Measurements from ENCODE around the gene SLX4. TPM values are rescaled to one million over a fixed set of nuclear protein-coding genes. Genes with fewer than 3 reads are reported as not detected.
A peak's percentile ranks its signal among the peaks of the same experiment; 100 is the strongest.

SLX4 gene
- total RNA-seq, 1 donor from 2014 or later = 5.1 TPM

DNA sequence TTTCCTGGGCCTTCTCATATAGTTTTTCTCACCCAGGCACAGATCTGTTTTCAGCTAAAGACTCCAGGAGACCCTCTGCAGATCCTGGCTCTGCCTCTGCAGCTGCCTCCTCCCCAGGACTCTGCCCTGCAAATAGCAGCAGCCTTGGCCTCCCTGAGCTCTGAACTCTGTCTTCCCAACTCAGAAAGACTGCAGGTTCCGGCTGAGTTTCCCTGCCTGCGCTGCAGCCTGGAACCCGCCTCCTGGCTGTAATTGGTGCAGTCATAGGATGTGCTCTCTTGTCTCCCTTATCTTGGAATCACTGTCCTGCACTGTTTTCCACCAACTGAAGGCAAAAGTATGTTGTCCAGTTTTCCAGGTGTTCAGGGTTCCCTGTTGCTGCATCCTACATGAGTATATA lies 28.8 kb upstream of the SLX4 start:
- TF ChIP-seq, protein P1, sequence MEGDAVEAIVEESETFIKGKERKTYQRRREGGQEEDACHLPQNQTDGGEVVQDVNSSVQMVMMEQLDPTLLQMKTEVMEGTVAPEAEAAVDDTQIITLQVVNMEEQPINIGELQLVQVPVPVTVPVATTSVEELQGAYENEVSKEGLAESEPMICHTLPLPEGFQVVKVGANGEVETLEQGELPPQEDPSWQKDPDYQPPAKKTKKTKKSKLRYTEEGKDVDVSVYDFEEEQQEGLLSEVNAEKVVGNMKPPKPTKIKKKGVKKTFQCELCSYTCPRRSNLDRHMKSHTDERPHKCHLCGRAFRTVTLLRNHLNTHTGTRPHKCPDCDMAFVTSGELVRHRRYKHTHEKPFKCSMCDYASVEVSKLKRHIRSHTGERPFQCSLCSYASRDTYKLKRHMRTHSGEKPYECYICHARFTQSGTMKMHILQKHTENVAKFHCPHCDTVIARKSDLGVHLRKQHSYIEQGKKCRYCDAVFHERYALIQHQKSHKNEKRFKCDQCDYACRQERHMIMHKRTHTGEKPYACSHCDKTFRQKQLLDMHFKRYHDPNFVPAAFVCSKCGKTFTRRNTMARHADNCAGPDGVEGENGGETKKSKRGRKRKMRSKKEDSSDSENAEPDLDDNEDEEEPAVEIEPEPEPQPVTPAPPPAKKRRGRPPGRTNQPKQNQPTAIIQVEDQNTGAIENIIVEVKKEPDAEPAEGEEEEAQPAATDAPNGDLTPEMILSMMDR (IDR thresholded peaks at IDR 0.05) = no peak
- Histone ChIP-seq H3K27me3 (no peaks in the 10 kb centered on the region), H3K36me3 (peaks cover 7% of the 10 kb centered on the region), H3K4me3 (no peak overlapping the region), H3K4me1 (peaks cover 7% of the 10 kb centered on the region), H3K9me3 (no peaks in the 10 kb centered on the region), H3K27ac (no peak overlapping the region)
- intact Hi-C loops (cut with DNase I) = no loop called here
- ATAC-seq (no peak), DNase-seq (peak; percentile 11)

DNA sequence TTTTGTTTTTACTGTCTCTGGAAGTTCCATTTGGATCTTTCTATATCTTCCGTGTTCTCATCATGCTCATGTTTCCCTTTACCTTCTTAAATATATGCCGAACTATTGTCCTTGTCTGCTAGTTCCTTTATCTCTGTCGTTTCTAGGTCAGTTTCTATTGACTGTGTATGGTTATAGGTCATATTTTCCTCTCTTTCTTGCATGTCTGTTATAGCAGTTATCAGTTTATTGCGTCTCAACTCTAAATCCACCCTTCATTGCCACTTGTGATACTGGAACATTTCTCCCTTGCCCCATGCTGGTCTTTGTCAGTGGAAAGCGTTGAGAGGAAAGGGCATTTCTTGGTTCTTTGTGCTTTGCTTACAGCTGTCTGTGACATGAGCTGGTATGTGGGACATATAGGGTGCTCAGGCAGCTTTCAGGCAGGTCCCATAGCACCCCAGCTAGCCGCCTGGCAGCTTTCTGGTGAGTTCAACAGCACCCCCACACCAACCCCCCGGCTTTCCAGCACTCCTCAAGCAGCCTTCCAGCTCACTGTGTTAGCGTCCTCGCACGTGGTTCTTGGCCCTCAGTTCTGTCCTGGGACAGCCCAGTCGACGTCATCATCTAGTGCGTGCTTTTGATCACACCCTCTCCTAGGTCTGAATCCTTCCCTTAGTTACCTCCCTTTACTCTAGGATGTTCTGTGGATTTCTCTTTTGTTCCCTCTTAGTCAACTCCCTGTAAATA lies 27.7 kb upstream of the SLX4 start:
- DNase-seq (no peak), ATAC-seq (no peak)
- Histone ChIP-seq H3K27ac (no peak overlapping the region), H3K27me3 (no peaks in the 10 kb centered on the region), H3K4me1 (peaks cover 7% of the 10 kb centered on the region), H3K9me3 (no peaks in the 10 kb centered on the region), H3K36me3 (peaks cover 7% of the 10 kb centered on the region), H3K4me3 (no peak overlapping the region)
- TF ChIP-seq, protein P1 (IDR thresholded peaks at IDR 0.05) = no peak
- intact Hi-C loops (cut with DNase I) = no loop called here

DNA sequence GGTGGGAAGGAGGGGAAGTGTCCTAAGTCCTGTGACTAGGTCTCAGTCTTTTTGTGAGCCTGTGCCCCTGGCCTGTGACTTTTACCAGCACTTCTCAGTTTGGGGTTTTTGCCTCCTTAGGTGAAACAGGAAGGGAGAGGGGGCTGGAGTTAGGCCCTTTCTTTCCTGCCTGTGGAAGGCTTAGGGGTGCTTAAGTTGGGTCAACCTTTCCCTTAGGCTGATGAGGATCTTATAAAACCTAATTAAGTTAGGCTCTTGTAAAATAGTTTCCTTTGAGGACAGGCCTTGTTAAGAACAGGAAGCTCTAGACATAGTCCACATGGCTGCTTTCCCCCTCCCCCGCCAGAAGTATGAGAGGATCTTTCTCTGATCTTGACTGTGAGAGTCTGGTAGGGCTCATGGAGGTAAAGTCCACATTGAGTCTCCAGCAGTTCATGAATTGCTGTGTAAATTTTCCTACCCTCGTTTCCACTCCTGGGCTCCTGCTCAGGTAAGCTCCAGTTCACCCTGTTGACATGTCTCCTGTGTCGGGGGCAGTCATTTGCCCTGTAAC lies 26.0 kb upstream of the SLX4 start:
- intact Hi-C loops (cut with DNase I) = no loop called here
- TF ChIP-seq, protein P1 (IDR thresholded peaks at IDR 0.05) = no peak
- peaks cover 7% of the 10 kb centered on the region for H3K4me1 ChIP-seq
- no peaks in the 10 kb centered on the region for H3K27me3 ChIP-seq
- H3K4me3 ChIP-seq = no peak overlapping the region
- H3K27ac ChIP-seq = no peak overlapping the region
- no peaks in the 10 kb centered on the region for H3K9me3 ChIP-seq
- peaks cover 7% of the 10 kb centered on the region for H3K36me3 ChIP-seq
- peak; percentile 59 for ATAC-seq
- no peak for DNase-seq

DNA sequence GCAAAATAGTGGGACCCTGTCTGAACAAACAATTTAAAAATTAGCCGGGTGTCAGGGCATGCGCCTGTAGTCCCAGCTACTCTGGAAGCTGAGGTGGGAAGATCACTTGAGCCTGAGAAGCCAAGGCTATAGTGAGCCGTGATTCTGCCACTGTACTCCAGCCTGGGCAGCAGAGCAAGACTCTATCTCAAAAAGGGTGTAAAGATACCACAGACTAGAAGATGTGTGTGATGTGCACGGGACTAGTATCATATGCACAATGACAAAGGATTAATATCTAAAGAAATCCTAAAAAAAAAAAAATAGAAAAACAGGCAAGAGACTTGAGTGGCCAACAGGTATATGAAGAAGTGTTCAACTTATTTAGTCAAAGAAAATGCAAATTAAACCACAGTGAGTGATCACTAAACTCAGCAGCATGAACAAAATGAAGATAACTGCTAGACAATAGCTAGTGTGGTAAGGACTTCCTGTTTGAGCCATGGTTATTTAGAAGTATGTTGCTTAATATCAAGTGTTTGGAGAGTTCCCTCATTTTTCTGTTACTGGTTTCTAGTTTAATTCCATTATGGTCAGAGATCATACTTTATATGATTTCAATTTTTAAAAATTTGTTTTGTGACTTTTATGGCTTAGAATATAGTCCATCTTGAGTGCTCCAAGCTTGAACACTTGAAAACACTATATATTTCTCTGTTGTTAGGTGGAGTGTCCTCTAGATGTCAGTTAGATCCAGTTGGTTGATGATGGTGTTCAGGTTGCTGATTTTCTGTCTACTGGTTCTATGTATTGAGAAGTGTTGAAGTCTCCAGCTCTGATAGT lies 14.7 kb upstream of the SLX4 start:
- Histone ChIP-seq H3K27ac (no peak overlapping the region), H3K27me3 (no peaks in the 10 kb centered on the region), H3K4me1 (peaks cover 8% of the 10 kb centered on the region), H3K36me3 (no peaks in the 10 kb centered on the region), H3K9me3 (no peaks in the 10 kb centered on the region), H3K4me3 (no peak overlapping the region)
- ATAC-seq (peak; percentile 47), DNase-seq (no peak)
- intact Hi-C loops (cut with DNase I) = no loop called here
- TF ChIP-seq, protein P1 (IDR thresholded peaks at IDR 0.05) = no peak

DNA sequence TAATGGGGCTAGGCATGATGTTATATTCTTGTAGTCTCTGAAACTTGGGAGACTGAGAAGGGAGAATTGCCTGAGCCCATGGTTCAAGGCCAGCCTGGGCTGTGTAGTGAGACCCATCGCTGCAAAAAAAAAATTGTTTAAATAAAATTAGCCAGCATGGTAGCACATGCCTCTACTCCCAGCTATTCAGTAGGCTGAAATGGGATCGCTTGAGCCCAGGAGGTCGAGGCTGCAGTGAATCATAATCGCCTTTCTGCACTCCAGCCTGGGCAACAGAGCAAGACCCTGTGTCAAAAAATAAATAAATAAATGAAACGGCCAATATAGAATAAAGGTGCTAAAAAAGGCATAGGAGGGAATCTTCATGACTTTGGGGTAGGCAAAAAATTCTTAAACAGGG lies 13.9 kb upstream of the SLX4 start:
- TF ChIP-seq, protein P1 (IDR thresholded peaks at IDR 0.05) = no peak
- H3K27me3 ChIP-seq = no peaks in the 10 kb centered on the region
- no peaks in the 10 kb centered on the region for H3K36me3 ChIP-seq
- DNase-seq (no peak), ATAC-seq (no peak)
- no peak overlapping the region for H3K27ac ChIP-seq
- H3K4me1 ChIP-seq = peaks cover 8% of the 10 kb centered on the region
- intact Hi-C loops (cut with DNase I) = no loop called here
- no peaks in the 10 kb centered on the region for H3K9me3 ChIP-seq
- no peak overlapping the region for H3K4me3 ChIP-seq

Data from upper lobe of right lung (tissue), 1 donor.